Activated T-cell treated with anti-CD3 and anti-CD28 coated beads for 1 hour (primary cell): ENCODE measurements around the gene SSBP2.
"Not testable (repeated sequence)": the region's sequence is repeated elsewhere in the genome, so short reads cannot be mapped to it uniquely, and the experiment has no call there.

Source experiments
- DNase-seq: peaks from one replicate; pipeline ENCODE4 v3.0.0-alpha.2; 2020; ENCODE audit warnings: low read depth

Gene SSBP2

GRCh38 chr5:81520769-81521168, 230.1 kb downstream of the SSBP2 start:
- DNase-seq: no peak

GRCh38 chr5:81519217-81519905, 231.5 kb downstream of the SSBP2 start:
- DNase-seq: no peak

- no peak for DNase-seq
Observed at GRCh38 chr5:81517462-81517861, 233.4 kb downstream of the SSBP2 start.

- no peak for DNase-seq
Observed at GRCh38 chr5:81516091-81516490, 234.8 kb downstream of the SSBP2 start.

- DNase-seq: no peak
Observed at GRCh38 chr5:81513982-81514381, 236.9 kb downstream of the SSBP2 start.

GRCh38 chr5:81513473-81513872, 237.4 kb downstream of the SSBP2 start:
- no peak for DNase-seq

- DNase-seq: peak; percentile 2
Observed at GRCh38 chr5:81506900-81507588, 243.9 kb downstream of the SSBP2 start.

GRCh38 chr5:81506378-81506777, 244.5 kb downstream of the SSBP2 start:
- no peak for DNase-seq

- DNase-seq: no peak
Observed at GRCh38 chr5:81505672-81506071, 245.2 kb downstream of the SSBP2 start.

GRCh38 chr5:81503602-81504001, 247.3 kb downstream of the SSBP2 start:
- DNase-seq: not testable (repeated sequence)

GRCh38 chr5:81495286-81495685, 255.6 kb downstream of the SSBP2 start:
- DNase-seq: no peak

GRCh38 chr5:81488862-81489261, 262.0 kb downstream of the SSBP2 start:
- DNase-seq: no peak

- DNase-seq: no peak
Observed at GRCh38 chr5:81486711-81487110, 264.2 kb downstream of the SSBP2 start.

GRCh38 chr5:81482595-81482994, 268.3 kb downstream of the SSBP2 start:
- DNase-seq: no peak

- DNase-seq: not testable (repeated sequence)
Observed at GRCh38 chr5:81473395-81473794, 277.5 kb downstream of the SSBP2 start.

- no peak for DNase-seq
Observed at GRCh38 chr5:81469676-81470075, 281.2 kb downstream of the SSBP2 start.

GRCh38 chr5:81450940-81451339, 300.0 kb downstream of the SSBP2 start:
- no peak for DNase-seq

- DNase-seq: no peak
Observed at GRCh38 chr5:81435023-81435422, 315.9 kb downstream of the SSBP2 start.

GRCh38 chr5:81429985-81430384, 320.9 kb downstream of the SSBP2 start:
- DNase-seq: no peak

- DNase-seq: no peak
Observed at GRCh38 chr5:81429363-81429762, 321.5 kb downstream of the SSBP2 start.

- no peak for DNase-seq
Observed at GRCh38 chr5:81428861-81429260, 322.0 kb downstream of the SSBP2 start.

- no peak for DNase-seq
Observed at GRCh38 chr5:81428446-81428845, 322.5 kb downstream of the SSBP2 start.

GRCh38 chr5:81427566-81427965, 323.3 kb downstream of the SSBP2 start:
- DNase-seq: no peak
